Measurements from ENCODE around the gene MYH14. TPM values are rescaled to one million over a fixed set of nuclear protein-coding genes. Genes with fewer than 3 reads are reported as not detected.

MYH14 gene
- not detected in 2 replicates for total RNA-seq (ENCODE audit: low replicate concordance)

- DNase-seq (ENCODE audit: low read depth), result no peak
- TF ChIP-seq, protein P1, sequence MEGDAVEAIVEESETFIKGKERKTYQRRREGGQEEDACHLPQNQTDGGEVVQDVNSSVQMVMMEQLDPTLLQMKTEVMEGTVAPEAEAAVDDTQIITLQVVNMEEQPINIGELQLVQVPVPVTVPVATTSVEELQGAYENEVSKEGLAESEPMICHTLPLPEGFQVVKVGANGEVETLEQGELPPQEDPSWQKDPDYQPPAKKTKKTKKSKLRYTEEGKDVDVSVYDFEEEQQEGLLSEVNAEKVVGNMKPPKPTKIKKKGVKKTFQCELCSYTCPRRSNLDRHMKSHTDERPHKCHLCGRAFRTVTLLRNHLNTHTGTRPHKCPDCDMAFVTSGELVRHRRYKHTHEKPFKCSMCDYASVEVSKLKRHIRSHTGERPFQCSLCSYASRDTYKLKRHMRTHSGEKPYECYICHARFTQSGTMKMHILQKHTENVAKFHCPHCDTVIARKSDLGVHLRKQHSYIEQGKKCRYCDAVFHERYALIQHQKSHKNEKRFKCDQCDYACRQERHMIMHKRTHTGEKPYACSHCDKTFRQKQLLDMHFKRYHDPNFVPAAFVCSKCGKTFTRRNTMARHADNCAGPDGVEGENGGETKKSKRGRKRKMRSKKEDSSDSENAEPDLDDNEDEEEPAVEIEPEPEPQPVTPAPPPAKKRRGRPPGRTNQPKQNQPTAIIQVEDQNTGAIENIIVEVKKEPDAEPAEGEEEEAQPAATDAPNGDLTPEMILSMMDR (IDR thresholded peaks at IDR 0.05; ENCODE audit: insufficient read depth, low read length), result no peak
- H3K4me3 ChIP-seq (ENCODE audit: low read depth, low read length), result no peak within 1 kb of the TSS
Observed at GRCh38 chr19:50203281-50204080, at the start of gene MYH14. MYH14 (plus strand) TSS chr19:50203622; CDS start chr19:50210366, 6,744 bp downstream.

DNA sequence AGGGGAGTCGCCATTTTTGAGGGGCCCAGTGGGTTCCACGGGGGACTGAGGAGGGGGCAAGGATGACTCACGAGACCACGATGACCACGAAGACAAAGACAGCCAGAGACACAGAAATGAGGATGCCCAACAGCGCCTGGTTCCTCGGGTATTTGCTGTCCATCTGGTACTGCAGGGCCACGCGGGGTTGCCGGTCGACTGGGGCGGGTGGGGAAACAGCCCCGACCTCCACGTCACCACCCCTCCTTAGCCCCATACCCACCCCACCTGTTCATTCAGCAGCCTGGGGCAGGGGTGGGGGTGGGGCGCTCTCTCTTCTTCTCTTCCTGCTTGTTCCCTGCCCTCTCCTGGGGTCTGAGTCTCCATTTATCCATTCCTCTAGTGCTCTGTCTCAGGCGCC, 48.9 kb upstream of the MYH14 start:
- TF ChIP-seq, protein P1 (IDR thresholded peaks at IDR 0.05; ENCODE audit: insufficient read depth, low read length), result no peak

GRCh38 chr19:50155520-50156109, 47.8 kb upstream of the MYH14 start:
- DNase-seq (ENCODE audit: low read depth), result no peak
- TF ChIP-seq, protein P1 (IDR thresholded peaks at IDR 0.05; ENCODE audit: insufficient read depth, low read length), result no peak
- no peak overlapping the region for H3K4me3 ChIP-seq (ENCODE audit: low read depth, low read length)

More for the DNA sequence above, 48.9 kb upstream of the MYH14 start:
- H3K4me3 ChIP-seq (ENCODE audit: low read depth, low read length), result no peak overlapping the region
- DNase-seq (ENCODE audit: low read depth), result no peak

DNA sequence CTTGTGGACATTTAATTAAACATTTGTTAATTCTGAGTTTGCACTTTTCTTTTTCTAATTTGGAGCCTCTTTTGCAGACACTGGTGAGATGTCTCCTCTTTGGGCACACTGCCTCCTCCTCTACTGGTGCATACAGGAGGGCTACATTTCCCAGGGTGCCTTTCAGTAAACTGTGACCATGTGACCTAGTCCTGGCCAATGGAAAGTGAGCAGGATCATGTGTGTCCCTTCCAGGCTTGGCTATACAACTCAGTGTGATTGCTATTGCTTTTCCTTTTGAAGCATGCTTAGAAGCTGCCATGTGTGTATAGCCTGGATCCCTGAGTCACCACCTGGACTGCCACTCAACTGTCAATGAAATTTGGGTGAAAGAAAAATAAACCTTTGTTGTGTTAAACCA, 44.8 kb upstream of the MYH14 start:
- no peak for DNase-seq (ENCODE audit: low read depth)
- TF ChIP-seq, protein P1 (IDR thresholded peaks at IDR 0.05; ENCODE audit: insufficient read depth, low read length), result no peak

DNA sequence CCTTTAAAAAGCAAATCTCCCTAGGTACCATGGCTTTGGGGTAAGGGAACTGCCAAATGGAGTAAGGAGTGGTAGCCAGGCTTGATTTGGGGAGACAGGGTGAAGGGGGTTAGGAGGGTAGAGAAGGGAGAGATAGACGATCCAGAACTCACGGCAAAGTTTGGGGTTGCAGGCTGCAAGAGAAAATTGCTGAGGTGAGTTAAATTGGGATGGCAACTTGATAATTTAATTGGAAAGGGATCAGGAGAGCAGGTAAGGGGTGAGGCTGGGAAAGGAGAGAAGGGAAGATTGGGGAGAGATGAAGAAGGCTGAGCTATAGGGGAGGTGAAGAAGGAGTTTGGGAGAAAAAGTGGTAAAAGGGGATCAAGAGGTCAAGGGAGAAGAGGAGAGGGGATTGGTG, 44.3 kb upstream of the MYH14 start:
- no peak for DNase-seq (ENCODE audit: low read depth)
- H3K4me3 ChIP-seq (ENCODE audit: low read depth, low read length), result no peak overlapping the region
- TF ChIP-seq, protein P1 (IDR thresholded peaks at IDR 0.05; ENCODE audit: insufficient read depth, low read length), result no peak

More for the DNA sequence above, 44.8 kb upstream of the MYH14 start:
- H3K4me3 ChIP-seq (ENCODE audit: low read depth, low read length), result no peak overlapping the region

- no peak within 1 kb of the TSS for H3K4me3 ChIP-seq (ENCODE audit: low read depth, low read length)
- no peak for DNase-seq (ENCODE audit: low read depth)
- TF ChIP-seq, protein P1 (IDR thresholded peaks at IDR 0.05; ENCODE audit: insufficient read depth, low read length), result no peak
Observed at GRCh38 chr19:50162988-50163387, 40.4 kb upstream of the MYH14 start, which contains the start of gene IZUMO2. IZUMO2 (minus strand) TSS chr19:50163281; CDS start chr19:50163194, 87 bp downstream.

All from fibroblast of the aortic adventitia (primary cell).